PFSK-1 (cell line): ENCODE data around the gene CASP10.

Experiments used
- FOXP2 ChIP-seq: optimal IDR thresholded peaks from 2 replicates; pipeline ENCODE3; 2011; ENCODE audit warnings: borderline replicate concordance, control low read depth, inconsistent platforms; ENCODE audit not compliant: insufficient read depth; ENCODE audit errors: extremely low read length, extremely low read depth
- POLR2AphosphoS5 ChIP-seq: IDR thresholded peaks from 2 replicates; pipeline ENCODE4 v1.6.1; 2012; ENCODE audit warnings: low read depth, mild to moderate bottlenecking, control low read depth, low read length, moderate library complexity
- SIN3A ChIP-seq: IDR thresholded peaks from 2 replicates; pipeline ENCODE4 v1.6.1; 2012; ENCODE audit warnings: mild to moderate bottlenecking, low read length, moderate library complexity, borderline replicate concordance; ENCODE audit not compliant: insufficient read depth
- TAF1 ChIP-seq: IDR thresholded peaks from 2 replicates; pipeline ENCODE4 v1.6.1; 2012; ENCODE audit warnings: low read length, control low read depth, borderline replicate concordance; ENCODE audit not compliant: insufficient read depth
- TF ChIP-seq, protein P1 (sequence below), 2 experiments: IDR thresholded peaks; 2 replicates each; pipeline versions ENCODE4 v1.6.1 to v1.8.0; 2011 to 2012; ENCODE audit warnings: low read depth in 2 of 2, low read length in 2 of 2, control low read depth in 1 of 2, inconsistent platforms in 1 of 2, mild to moderate bottlenecking in 1 of 2, moderate library complexity in 1 of 2; ENCODE audit not compliant: insufficient read depth in 1 of 2

Gene CASP10

DNA sequence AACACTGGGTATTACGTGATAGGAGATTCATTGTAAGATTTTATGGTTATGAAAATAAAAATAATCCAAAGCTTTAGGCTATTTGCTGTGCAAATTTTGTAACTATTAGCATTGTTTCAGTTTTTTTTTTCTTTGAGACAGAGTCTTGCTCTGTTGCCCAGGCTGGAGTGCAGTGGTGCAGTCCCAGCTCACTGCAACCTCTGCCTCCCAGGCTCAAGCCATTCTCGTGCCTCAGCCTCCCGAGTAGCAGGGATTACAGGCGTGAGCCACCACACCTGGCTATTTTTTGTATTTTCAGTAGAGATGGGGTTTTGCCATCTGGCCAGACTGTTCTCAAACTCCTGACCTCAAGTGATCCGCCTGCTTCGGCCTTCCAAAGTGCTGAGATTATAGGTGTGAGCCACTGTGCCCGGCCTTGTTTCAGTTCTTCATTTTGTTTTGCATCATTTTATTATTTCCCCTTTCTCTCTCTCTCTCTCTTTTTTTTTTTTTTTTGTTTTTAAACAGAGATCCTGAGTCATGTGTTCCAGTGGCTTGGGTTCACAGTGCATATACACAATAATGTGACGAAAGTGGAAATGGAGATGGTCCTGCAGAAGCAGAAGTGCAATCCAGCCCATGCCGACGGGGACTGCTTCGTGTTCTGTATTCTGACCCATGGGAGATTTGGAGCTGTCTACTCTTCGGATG is 25.8 kb downstream of the CASP10 start:
- TF ChIP-seq TAF1 (no peak), FOXP2 (no peak), SIN3A (no peak), POLR2AphosphoS5 (no peak)
- TF ChIP-seq, protein P1, sequence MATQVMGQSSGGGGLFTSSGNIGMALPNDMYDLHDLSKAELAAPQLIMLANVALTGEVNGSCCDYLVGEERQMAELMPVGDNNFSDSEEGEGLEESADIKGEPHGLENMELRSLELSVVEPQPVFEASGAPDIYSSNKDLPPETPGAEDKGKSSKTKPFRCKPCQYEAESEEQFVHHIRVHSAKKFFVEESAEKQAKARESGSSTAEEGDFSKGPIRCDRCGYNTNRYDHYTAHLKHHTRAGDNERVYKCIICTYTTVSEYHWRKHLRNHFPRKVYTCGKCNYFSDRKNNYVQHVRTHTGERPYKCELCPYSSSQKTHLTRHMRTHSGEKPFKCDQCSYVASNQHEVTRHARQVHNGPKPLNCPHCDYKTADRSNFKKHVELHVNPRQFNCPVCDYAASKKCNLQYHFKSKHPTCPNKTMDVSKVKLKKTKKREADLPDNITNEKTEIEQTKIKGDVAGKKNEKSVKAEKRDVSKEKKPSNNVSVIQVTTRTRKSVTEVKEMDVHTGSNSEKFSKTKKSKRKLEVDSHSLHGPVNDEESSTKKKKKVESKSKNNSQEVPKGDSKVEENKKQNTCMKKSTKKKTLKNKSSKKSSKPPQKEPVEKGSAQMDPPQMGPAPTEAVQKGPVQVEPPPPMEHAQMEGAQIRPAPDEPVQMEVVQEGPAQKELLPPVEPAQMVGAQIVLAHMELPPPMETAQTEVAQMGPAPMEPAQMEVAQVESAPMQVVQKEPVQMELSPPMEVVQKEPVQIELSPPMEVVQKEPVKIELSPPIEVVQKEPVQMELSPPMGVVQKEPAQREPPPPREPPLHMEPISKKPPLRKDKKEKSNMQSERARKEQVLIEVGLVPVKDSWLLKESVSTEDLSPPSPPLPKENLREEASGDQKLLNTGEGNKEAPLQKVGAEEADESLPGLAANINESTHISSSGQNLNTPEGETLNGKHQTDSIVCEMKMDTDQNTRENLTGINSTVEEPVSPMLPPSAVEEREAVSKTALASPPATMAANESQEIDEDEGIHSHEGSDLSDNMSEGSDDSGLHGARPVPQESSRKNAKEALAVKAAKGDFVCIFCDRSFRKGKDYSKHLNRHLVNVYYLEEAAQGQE (IDR thresholded peaks at IDR 0.05; ENCODE audit: insufficient read depth in 1 of 2, low read depth in 2 of 2, low read length in 2 of 2) = no peak

DNA sequence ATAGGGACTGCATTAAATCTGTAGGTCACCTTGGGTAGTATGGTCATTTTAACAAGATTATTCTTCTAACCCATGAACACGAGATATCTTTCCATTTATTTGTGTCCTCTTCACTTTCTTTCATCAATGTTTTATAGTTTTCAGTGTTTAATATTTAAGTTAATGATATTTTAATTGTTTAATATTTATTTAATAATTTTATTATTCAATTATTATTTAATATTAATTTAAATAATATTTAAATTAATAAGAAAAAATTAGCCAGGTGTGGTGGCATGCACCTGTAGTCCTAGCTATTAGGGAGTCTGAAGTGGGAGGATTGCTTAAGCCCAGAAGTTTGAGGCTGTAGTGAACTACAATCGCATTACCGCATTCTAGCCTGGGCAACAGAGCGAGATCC is 33.0 kb downstream of the CASP10 start:
- no peak for TF ChIP-seq TAF1
- no peak for TF ChIP-seq SIN3A
- TF ChIP-seq, protein P1 (IDR thresholded peaks at IDR 0.05; ENCODE audit: insufficient read depth in 1 of 2, low read depth in 2 of 2, low read length in 2 of 2) = no peak
- no peak for TF ChIP-seq FOXP2
- TF ChIP-seq POLR2AphosphoS5 = no peak

DNA sequence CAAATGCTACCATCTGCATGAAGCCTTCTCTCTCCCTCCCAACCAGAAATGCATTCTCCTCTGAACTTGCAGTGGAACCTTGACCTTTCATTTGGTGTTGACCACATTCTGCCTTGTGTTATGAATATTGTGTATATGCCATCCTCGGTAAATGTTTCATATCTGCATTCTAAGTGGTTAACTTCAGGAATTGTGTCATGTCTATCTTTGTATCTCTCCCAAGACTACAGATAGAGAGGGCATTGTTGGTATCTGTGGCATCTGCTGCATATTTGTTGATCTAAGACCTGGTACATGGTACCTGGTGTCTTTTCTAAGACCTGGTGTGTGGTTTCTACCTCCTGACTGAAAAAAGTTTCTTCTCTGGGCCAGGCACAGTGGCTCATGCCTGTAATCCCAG is 34.0 kb downstream of the CASP10 start:
- no peak for TF ChIP-seq SIN3A
- TF ChIP-seq POLR2AphosphoS5 = no peak
- TF ChIP-seq, protein P1 (IDR thresholded peaks at IDR 0.05; ENCODE audit: insufficient read depth in 1 of 2, low read depth in 2 of 2, low read length in 2 of 2) = no peak
- TF ChIP-seq FOXP2 = no peak
- TF ChIP-seq TAF1 = no peak

DNA sequence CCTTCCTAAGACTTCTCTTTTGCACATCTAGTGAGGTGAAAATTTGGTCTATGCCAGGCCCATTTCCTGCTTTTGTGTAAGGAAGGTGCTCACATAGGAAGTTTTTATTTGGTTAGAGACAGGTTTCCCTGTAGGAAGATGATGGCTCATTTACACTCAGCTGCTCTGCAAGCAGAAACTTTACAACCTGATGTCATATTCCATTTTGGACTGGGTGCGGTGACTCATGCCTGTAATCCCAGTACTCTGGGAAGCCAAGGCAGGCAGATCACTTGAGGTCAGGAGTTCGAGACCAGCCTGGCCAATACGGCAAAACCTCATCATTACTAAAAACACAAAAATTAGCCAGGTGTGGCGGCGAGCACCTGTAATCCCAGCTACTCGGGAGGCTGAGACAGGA is 35.8 kb downstream of the CASP10 start:
- TF ChIP-seq TAF1 = no peak
- TF ChIP-seq, protein P1 (IDR thresholded peaks at IDR 0.05; ENCODE audit: insufficient read depth in 1 of 2, low read depth in 2 of 2, low read length in 2 of 2) = no peak
- TF ChIP-seq POLR2AphosphoS5 = no peak
- TF ChIP-seq SIN3A = no peak
- no peak for TF ChIP-seq FOXP2
